HUES6 (cell line): ENCODE data around the gene ZNF841.

Source experiments
- H3K27ac ChIP-seq: 2 replicates; pipeline ENCODE4 v1.7.0; 2013; ENCODE audit warnings: low read depth, mild to moderate bottlenecking, low read length, inconsistent platforms
- H3K27me3 ChIP-seq: 2 replicates; pipeline ENCODE4 v1.6.1; 2013; ENCODE audit warnings: low read length; ENCODE audit not compliant: control insufficient read depth, insufficient read depth
- H3K36me3 ChIP-seq: 2 replicates; pipeline ENCODE4 v1.6.1; 2013; ENCODE audit warnings: low read length; ENCODE audit not compliant: control insufficient read depth, insufficient read depth
- H3K4me1 ChIP-seq: 2 replicates; pipeline ENCODE4 v1.6.1; 2013; ENCODE audit warnings: low read length; ENCODE audit not compliant: control insufficient read depth, insufficient read depth
- H3K4me3 ChIP-seq: 2 replicates; pipeline ENCODE4 v1.5.1; 2013; ENCODE audit warnings: low read depth, low read length
- H3K9ac ChIP-seq: one replicate; pipeline ENCODE4 v1.6.1; 2013; ENCODE audit warnings: mild to moderate bottlenecking, low read length
- H3K9me3 ChIP-seq: 2 replicates; pipeline ENCODE4 v1.6.1; 2013; ENCODE audit warnings: low read depth, low read length; ENCODE audit not compliant: control insufficient read depth, insufficient read depth

ZNF841 gene

GRCh38 chr19:52095172-52096014 is at the start of gene ZNF841:
TSS of gene ZNF841 (minus strand) at chr19:52095765. CDS start at chr19:52084801, 10,964 bp downstream.
- Histone ChIP-seq H3K9me3 (peaks cover 42% of the 10 kb centered on the region), H3K27ac (peak within 1 kb of the TSS; percentile 12; the same call in 1 of the 2 replicates), H3K9ac (peak within 1 kb of the TSS; percentile 86), H3K4me3 (peak within 1 kb of the TSS; percentile 94), H3K36me3 (peaks cover 8% of the 10 kb centered on the region), H3K4me1 (no peaks in the 10 kb centered on the region), H3K27me3 (no peaks in the 10 kb centered on the region)

- Histone ChIP-seq H3K4me1 (0 out of 2 replicates have a peak, but pooled peaks cover 4% of the 10 kb centered on the region), H3K9ac (no peak overlapping the region), H3K27ac (no peak overlapping the region), H3K9me3 (peaks cover 35% of the 10 kb centered on the region), H3K4me3 (no peak overlapping the region), H3K36me3 (no peaks in the 10 kb centered on the region), H3K27me3 (no peaks in the 10 kb centered on the region)
These were observed 46.5 kb upstream of the ZNF841 start for GRCh38 chr19:52142001-52142595.

GRCh38 chr19:52141203-52141602 is 45.6 kb upstream of the ZNF841 start:
- Histone ChIP-seq H3K36me3 (peaks cover 5% of the 10 kb centered on the region; the same call in 1 of the 2 replicates), H3K4me3 (no peak overlapping the region), H3K9me3 (peaks cover 32% of the 10 kb centered on the region), H3K27me3 (no peaks in the 10 kb centered on the region), H3K9ac (no peak overlapping the region), H3K27ac (no peak overlapping the region), H3K4me1 (0 out of 2 replicates have a peak, but pooled peaks cover 4% of the 10 kb centered on the region)

GRCh38 chr19:52140032-52140710 is 44.6 kb upstream of the ZNF841 start:
- Histone ChIP-seq H3K9me3 (peaks cover 36% of the 10 kb centered on the region), H3K4me1 (0 out of 2 replicates have a peak, but pooled peaks cover 4% of the 10 kb centered on the region), H3K27me3 (no peaks in the 10 kb centered on the region), H3K9ac (no peak overlapping the region), H3K27ac (no peak overlapping the region), H3K4me3 (peak overlapping the region; percentile 39), H3K36me3 (peaks cover 10% of the 10 kb centered on the region)

- peak within 1 kb of the TSS; percentile 85 for H3K9ac ChIP-seq
- peak within 1 kb of the TSS; percentile 83 for H3K4me3 ChIP-seq
- no peaks in the 10 kb centered on the region for H3K27me3 ChIP-seq
- 0 out of 2 replicates have a peak, but pooled peaks cover 4% of the 10 kb centered on the region for H3K4me1 ChIP-seq
- H3K36me3 ChIP-seq: peaks cover 16% of the 10 kb centered on the region
- peaks cover 38% of the 10 kb centered on the region for H3K9me3 ChIP-seq
- peak within 1 kb of the TSS; percentile 45; the same call in 1 of the 2 replicates for H3K27ac ChIP-seq
These were observed 43.9 kb upstream of the ZNF841 start, which contains the start of gene ZNF616 for GRCh38 chr19:52139252-52140031. TSS of gene ZNF616 (minus strand) at chr19:52139938. CDS start at chr19:52130512, 9,426 bp downstream.

GRCh38 chr19:52138983-52139251 is 43.4 kb upstream of the ZNF841 start:
- Histone ChIP-seq H3K27me3 (no peaks in the 10 kb centered on the region), H3K9me3 (peaks cover 39% of the 10 kb centered on the region), H3K9ac (peak overlapping the region; percentile 85), H3K27ac (peak overlapping the region; percentile 45; the same call in 1 of the 2 replicates), H3K4me1 (0 out of 2 replicates have a peak, but pooled peaks cover 4% of the 10 kb centered on the region), H3K4me3 (peak overlapping the region; percentile 83), H3K36me3 (peaks cover 20% of the 10 kb centered on the region)

GRCh38 chr19:52138278-52138982 is 42.9 kb upstream of the ZNF841 start:
- Histone ChIP-seq H3K27ac (peak overlapping the region; percentile 45; the same call in 1 of the 2 replicates), H3K9me3 (peaks cover 42% of the 10 kb centered on the region), H3K27me3 (no peaks in the 10 kb centered on the region), H3K9ac (peak overlapping the region; percentile 85), H3K36me3 (peaks cover 24% of the 10 kb centered on the region), H3K4me1 (0 out of 2 replicates have a peak, but pooled peaks cover 4% of the 10 kb centered on the region), H3K4me3 (peak overlapping the region; percentile 83)

GRCh38 chr19:52120286-52120685 is 24.7 kb upstream of the ZNF841 start:
- no peaks in the 10 kb centered on the region for H3K4me1 ChIP-seq
- H3K36me3 ChIP-seq: peaks cover 98% of the 10 kb centered on the region
- no peaks in the 10 kb centered on the region for H3K27me3 ChIP-seq
- no peak overlapping the region for H3K9ac ChIP-seq
- H3K4me3 ChIP-seq: no peak overlapping the region
- peaks cover 83% of the 10 kb centered on the region for H3K9me3 ChIP-seq
- no peak overlapping the region for H3K27ac ChIP-seq

GRCh38 chr19:52115526-52116053 is 20.0 kb upstream of the ZNF841 start:
- no peak overlapping the region for H3K27ac ChIP-seq
- H3K9ac ChIP-seq: no peak overlapping the region
- peaks cover 63% of the 10 kb centered on the region for H3K36me3 ChIP-seq
- H3K27me3 ChIP-seq: no peaks in the 10 kb centered on the region
- peak overlapping the region; percentile 8; the same call in 1 of the 2 replicates for H3K4me3 ChIP-seq
- H3K9me3 ChIP-seq: peaks cover 97% of the 10 kb centered on the region
- no peaks in the 10 kb centered on the region for H3K4me1 ChIP-seq

- Histone ChIP-seq H3K4me3 (no peak overlapping the region), H3K9me3 (peaks cover 96% of the 10 kb centered on the region), H3K36me3 (peaks cover 54% of the 10 kb centered on the region)
These were observed 19.1 kb upstream of the ZNF841 start for GRCh38 chr19:52114691-52115090.

More at GRCh38 chr19:52114691-52115090, 19.1 kb upstream of the ZNF841 start:
- Histone ChIP-seq H3K4me1 (no peaks in the 10 kb centered on the region), H3K27ac (no peak overlapping the region), H3K9ac (no peak overlapping the region), H3K27me3 (no peaks in the 10 kb centered on the region)
